Mesendoderm (in vitro differentiated cells): Measurements from ENCODE around the gene ASB2.

Experiments used
- DNase-seq: peaks from one replicate; pipeline ENCODE4 v3.0.0; 2013
- H2AK5ac ChIP-seq: 2 replicates; pipeline ENCODE4 v1.6.1; 2013; ENCODE audit warnings: low read length, inconsistent platforms
- H2BK120ac ChIP-seq: 2 replicates; pipeline ENCODE4 v1.6.1; 2013; ENCODE audit warnings: low read depth, mild to moderate bottlenecking, low read length, moderate library complexity, mixed read lengths
- H2BK15ac ChIP-seq: replicated peaks from 2 replicates; pipeline ENCODE4 v1.6.1; 2013; ENCODE audit warnings: low read depth, mild to moderate bottlenecking, moderate library complexity
- H2BK5ac ChIP-seq: 2 replicates; pipeline ENCODE4 v1.6.1; 2013; ENCODE audit warnings: low read length, inconsistent platforms
- H3K18ac ChIP-seq: 2 replicates; pipeline ENCODE4 v1.6.1; 2013; ENCODE audit warnings: mild to moderate bottlenecking, low read length, mixed read lengths
- H3K23ac ChIP-seq: one replicate; pipeline ENCODE4 v1.6.1; 2013; ENCODE audit warnings: low read length
- H3K27ac ChIP-seq: 2 replicates; pipeline ENCODE4 v1.5.1; 2013; ENCODE audit warnings: low read depth, mild to moderate bottlenecking, inconsistent platforms, low read length, moderate library complexity
- H3K27me3 ChIP-seq: 2 replicates; pipeline ENCODE4 v1.6.1; 2013; ENCODE audit warnings: low read length, control low read depth, mild to moderate bottlenecking, inconsistent platforms; ENCODE audit not compliant: insufficient read depth, poor library complexity
- H3K36me3 ChIP-seq: 2 replicates; pipeline ENCODE4 v1.6.1; 2013; ENCODE audit warnings: low read length, inconsistent platforms; ENCODE audit not compliant: control insufficient read depth, insufficient read depth
- H3K4ac ChIP-seq: one replicate; pipeline ENCODE4 v1.6.1; 2013; ENCODE audit warnings: low read depth, mild to moderate bottlenecking, low read length, moderate library complexity
- H3K4me1 ChIP-seq: 2 replicates; pipeline ENCODE4 v1.6.1; 2013; ENCODE audit warnings: low read depth, low read length, inconsistent platforms; ENCODE audit not compliant: control insufficient read depth
- H3K4me2 ChIP-seq: 2 replicates; pipeline ENCODE4 v1.6.1; 2013; ENCODE audit warnings: low read length
- H3K4me3 ChIP-seq: 2 replicates; pipeline ENCODE4 v1.5.1; 2013; ENCODE audit warnings: mild to moderate bottlenecking, low read length
- H3K56ac ChIP-seq: one replicate; pipeline ENCODE4 v1.6.1; 2013; ENCODE audit warnings: low read length
- H3K79me1 ChIP-seq: 2 replicates; pipeline ENCODE4 v1.6.1; 2013; ENCODE audit warnings: low read length, inconsistent platforms
- H3K79me2 ChIP-seq: 2 replicates; pipeline ENCODE4 v1.6.1; 2013; ENCODE audit warnings: mild to moderate bottlenecking, low read length; ENCODE audit not compliant: control insufficient read depth, insufficient read depth
- H3K9ac ChIP-seq: 2 replicates; pipeline ENCODE4 v1.6.1; 2013; ENCODE audit warnings: low read length, inconsistent platforms
- H4K5ac ChIP-seq: one replicate; pipeline ENCODE4 v1.6.1; 2013; ENCODE audit warnings: low read length
- H4K8ac ChIP-seq: one replicate; pipeline ENCODE4 v1.6.1; 2013; ENCODE audit warnings: low read depth, mild to moderate bottlenecking, control low read depth, low read length, moderate library complexity
- WGBS: extraction: QIAGEN DNeasy Blood & Tissue Kit; methylation state at CpG from one replicate; pipeline ENCODE4 v1.1.7; 2013; ENCODE audit warnings: low lambda C conversion rate, missing lambda C conversion rate; ENCODE audit not compliant: insufficient coverage; ENCODE audit errors: extremely low coverage; 5-methylcytosine and 5-hydroxymethylcytosine counted together

The ASB2 gene

DNA sequence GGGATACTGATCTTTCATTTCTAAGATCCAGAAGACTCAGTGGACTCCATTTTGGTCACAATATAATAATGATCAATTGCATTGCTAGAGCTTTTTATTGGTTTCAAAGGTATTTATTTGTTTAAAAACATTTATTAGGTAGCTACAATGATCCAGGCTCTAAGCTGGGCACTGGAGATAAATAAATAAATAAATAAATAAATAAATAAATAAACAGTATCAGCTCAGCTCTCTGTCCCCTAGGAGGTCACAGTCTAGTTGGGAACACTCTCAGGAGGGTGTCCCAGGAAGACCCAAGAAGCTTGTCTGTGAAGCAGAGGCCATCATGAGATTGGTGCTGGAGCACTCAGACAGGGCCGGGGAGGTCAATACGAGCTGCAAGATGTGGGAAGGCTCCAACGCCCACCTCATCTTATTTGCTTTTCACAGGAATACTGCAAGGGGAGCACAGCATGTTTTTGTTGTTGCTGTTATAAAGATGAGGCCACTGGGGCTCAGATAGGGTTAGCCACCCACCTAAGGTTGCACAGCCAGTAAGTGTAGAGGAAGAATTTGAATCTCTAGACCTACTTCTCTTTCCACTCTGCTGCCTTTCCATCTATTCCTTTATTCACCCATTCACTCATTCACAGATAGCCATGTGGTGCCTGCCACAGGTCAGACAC is 15.5 kb downstream of the ASB2 start:
- H3K36me3 ChIP-seq: no peaks in the 10 kb centered on the region
- no peaks in the 10 kb centered on the region for H3K27me3 ChIP-seq
- no peak overlapping the region for H2BK120ac ChIP-seq
- no peak overlapping the region for H4K5ac ChIP-seq
- no peak overlapping the region for H3K23ac ChIP-seq
- no peak overlapping the region for H3K9ac ChIP-seq
- no peak overlapping the region for H3K4ac ChIP-seq
- no peak for DNase-seq
- H3K4me3 ChIP-seq: no peak overlapping the region
- H3K27ac ChIP-seq: no peak overlapping the region
- WGBS: no CpG with 5 or more reads among the region's 3 CpGs
- H3K4me2 ChIP-seq: no peak overlapping the region
- peaks cover 6% of the 10 kb centered on the region for H3K4me1 ChIP-seq
- H2BK5ac ChIP-seq: no peak overlapping the region
- H2AK5ac ChIP-seq: no peak overlapping the region
- no peaks in the 10 kb centered on the region for H3K79me1 ChIP-seq
- H3K56ac ChIP-seq: no peak overlapping the region
- no peak overlapping the region for H2BK15ac ChIP-seq
- no peaks in the 10 kb centered on the region for H3K79me2 ChIP-seq
- no peak overlapping the region for H3K18ac ChIP-seq
- no peak overlapping the region for H4K8ac ChIP-seq

- H3K4me2 ChIP-seq: no peak overlapping the region
Measured at GRCh38 chr14:93960108-93960475, 16.3 kb downstream of the ASB2 start.

DNA sequence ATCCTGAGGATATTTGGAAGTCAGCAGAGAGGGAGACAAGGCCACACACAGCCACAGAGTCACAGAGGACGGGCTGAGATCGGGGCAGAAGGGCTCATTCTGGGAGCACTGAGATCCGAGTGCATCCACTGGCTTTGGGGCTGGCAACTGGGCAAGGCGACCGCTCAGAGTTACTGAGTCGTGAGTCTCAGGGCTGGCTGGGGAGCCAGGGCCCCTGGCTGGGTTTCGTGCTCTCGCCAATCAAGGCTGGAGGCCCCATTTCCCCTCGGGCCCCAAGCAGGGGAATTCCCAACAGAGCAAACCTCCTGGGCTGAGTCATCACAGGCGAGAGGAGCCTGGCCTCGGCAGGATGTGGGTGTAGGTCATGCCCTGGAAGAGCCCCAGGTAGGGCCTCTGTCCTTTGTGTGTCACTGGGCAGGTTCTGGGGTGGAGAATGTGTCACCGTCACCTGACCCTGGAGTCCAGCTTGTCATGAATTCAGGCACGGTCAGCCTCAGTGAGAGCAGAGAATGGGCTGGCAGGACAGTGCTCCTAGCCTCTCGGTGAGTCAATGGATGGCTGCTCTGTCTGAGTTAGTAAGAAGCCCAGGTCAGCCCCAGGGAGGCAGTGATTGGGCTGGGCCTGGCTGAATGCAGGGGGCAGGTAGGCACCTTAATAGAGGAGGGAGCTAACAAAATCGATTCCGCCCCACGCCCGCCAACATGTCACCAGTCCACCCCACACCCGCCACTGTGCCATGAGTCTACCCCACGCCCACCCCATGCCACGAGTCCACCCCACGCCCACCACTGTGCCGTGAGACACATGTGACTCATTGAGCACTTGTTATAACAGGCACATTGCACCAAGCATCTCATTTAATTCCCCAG is 16.9 kb downstream of the ASB2 start:
- Histone ChIP-seq H3K79me2 (no peaks in the 10 kb centered on the region), H2BK15ac (no peak overlapping the region), H4K8ac (no peak overlapping the region), H3K56ac (peak overlapping the region; percentile 56), H2BK120ac (no peak overlapping the region), H2BK5ac (no peak overlapping the region), H3K27me3 (no peaks in the 10 kb centered on the region), H4K5ac (no peak overlapping the region), H3K18ac (no peak overlapping the region), H2AK5ac (no peak overlapping the region), H3K4me1 (peaks cover 7% of the 10 kb centered on the region), H3K27ac (no peak overlapping the region), H3K4me3 (no peak overlapping the region), H3K4ac (no peak overlapping the region), H3K36me3 (no peaks in the 10 kb centered on the region), H3K4me2 (no peak overlapping the region), H3K79me1 (no peaks in the 10 kb centered on the region), H3K23ac (peak overlapping the region; percentile 66), H3K9ac (no peak overlapping the region)
- WGBS: no CpG with 5 or more reads among the region's 23 CpGs
- DNase-seq: peak; percentile 92

More at GRCh38 chr14:93960108-93960475, 16.3 kb downstream of the ASB2 start:
- no peak overlapping the region for H3K4ac ChIP-seq
- no peak for DNase-seq
- no peaks in the 10 kb centered on the region for H3K79me1 ChIP-seq
- H4K8ac ChIP-seq: no peak overlapping the region
- no peak overlapping the region for H3K18ac ChIP-seq
- no peak overlapping the region for H3K56ac ChIP-seq
- no peak overlapping the region for H3K4me3 ChIP-seq
- H3K23ac ChIP-seq: no peak overlapping the region
- no peak overlapping the region for H2AK5ac ChIP-seq
- H3K27me3 ChIP-seq: no peaks in the 10 kb centered on the region
- H2BK5ac ChIP-seq: no peak overlapping the region
- H2BK15ac ChIP-seq: no peak overlapping the region
- H4K5ac ChIP-seq: no peak overlapping the region
- H3K9ac ChIP-seq: no peak overlapping the region
- no peak overlapping the region for H2BK120ac ChIP-seq
- H3K4me1 ChIP-seq: peaks cover 7% of the 10 kb centered on the region
- H3K79me2 ChIP-seq: no peaks in the 10 kb centered on the region
- H3K27ac ChIP-seq: no peak overlapping the region
- no peaks in the 10 kb centered on the region for H3K36me3 ChIP-seq

- Histone ChIP-seq H4K8ac (no peak overlapping the region), H2BK120ac (no peak overlapping the region), H3K27ac (no peak overlapping the region), H3K4ac (no peak overlapping the region), H2AK5ac (no peak overlapping the region), H3K9ac (no peak overlapping the region), H3K79me2 (no peaks in the 10 kb centered on the region), H3K4me3 (no peak overlapping the region), H3K23ac (no peak overlapping the region), H3K4me2 (no peak overlapping the region), H2BK15ac (no peak overlapping the region), H4K5ac (no peak overlapping the region), H3K18ac (no peak overlapping the region), H3K4me1 (peaks cover 7% of the 10 kb centered on the region), H3K27me3 (no peaks in the 10 kb centered on the region), H2BK5ac (no peak overlapping the region), H3K79me1 (no peaks in the 10 kb centered on the region), H3K36me3 (no peaks in the 10 kb centered on the region), H3K56ac (peak overlapping the region; percentile 56)
- DNase-seq: no peak
- no CpG with 5 or more reads among the region's 7 CpGs for WGBS
Measured at GRCh38 chr14:93958567-93959238, 17.7 kb downstream of the ASB2 start.

DNA sequence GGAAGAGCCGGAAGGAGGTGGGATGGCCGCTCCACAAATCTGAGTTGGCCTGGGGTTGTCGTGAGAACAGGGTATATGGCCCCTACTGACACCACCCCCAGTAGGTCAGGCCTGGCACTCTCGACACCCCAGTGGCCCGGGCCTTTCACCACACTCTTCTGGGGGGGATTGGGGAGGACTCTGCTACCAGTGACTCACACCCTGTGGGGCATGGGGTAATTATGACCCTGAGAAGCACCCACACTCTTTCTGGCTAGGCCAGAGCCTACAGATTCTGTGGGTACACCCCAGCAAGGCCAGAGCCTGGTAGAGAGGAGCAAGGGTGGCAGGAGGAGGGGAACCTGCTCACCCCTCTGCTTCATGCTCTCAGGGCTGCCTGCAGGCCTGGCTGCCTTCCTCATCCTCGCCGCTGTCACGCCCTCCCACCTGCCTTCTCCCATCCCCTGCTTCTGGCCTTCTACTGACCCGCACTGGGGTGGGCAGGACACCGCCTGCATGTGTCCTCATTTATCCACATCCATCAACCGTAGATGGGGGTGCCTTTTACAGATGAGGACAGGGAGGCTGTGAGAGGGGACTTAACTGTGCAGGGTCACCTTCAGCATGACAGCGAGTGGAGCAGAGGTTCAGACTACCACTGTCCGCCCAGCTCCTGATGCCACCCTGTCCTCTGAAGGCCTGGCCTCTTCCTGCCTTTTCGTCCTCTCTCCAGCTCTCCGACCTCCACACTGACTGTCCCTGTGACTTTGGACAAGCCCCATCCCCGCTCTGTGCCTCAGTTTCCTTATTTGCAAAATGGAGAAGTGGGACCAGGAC is 18.4 kb downstream of the ASB2 start:
- Histone ChIP-seq H3K27ac (no peak overlapping the region), H3K4me3 (no peak overlapping the region)

More for the DNA sequence above, 18.4 kb downstream of the ASB2 start:
- no peaks in the 10 kb centered on the region for H3K79me2 ChIP-seq
- H3K18ac ChIP-seq: no peak overlapping the region
- no peak overlapping the region for H4K5ac ChIP-seq
- no peak overlapping the region for H2AK5ac ChIP-seq
- peaks cover 7% of the 10 kb centered on the region for H3K4me1 ChIP-seq
- no peak overlapping the region for H3K56ac ChIP-seq
- H3K27me3 ChIP-seq: no peaks in the 10 kb centered on the region
- H4K8ac ChIP-seq: no peak overlapping the region
- no peak overlapping the region for H2BK15ac ChIP-seq
- H3K9ac ChIP-seq: no peak overlapping the region
- DNase-seq: no peak
- H2BK120ac ChIP-seq: no peak overlapping the region
- H3K36me3 ChIP-seq: no peaks in the 10 kb centered on the region
- H3K79me1 ChIP-seq: no peaks in the 10 kb centered on the region
- H3K4ac ChIP-seq: no peak overlapping the region
- H2BK5ac ChIP-seq: no peak overlapping the region
- no peak overlapping the region for H3K23ac ChIP-seq
- WGBS: no CpG with 5 or more reads among the region's 16 CpGs
- H3K4me2 ChIP-seq: no peak overlapping the region
